ENCODE measurements around the gene CARNS1. TPM values are rescaled to one million over a fixed set of nuclear protein-coding genes. Genes with fewer than 3 reads are reported as not detected.

The CARNS1 gene
- total and polyA plus RNA-seq, 8 donors: 0.39 to 2.2 (median 0.90) TPM

DNA sequence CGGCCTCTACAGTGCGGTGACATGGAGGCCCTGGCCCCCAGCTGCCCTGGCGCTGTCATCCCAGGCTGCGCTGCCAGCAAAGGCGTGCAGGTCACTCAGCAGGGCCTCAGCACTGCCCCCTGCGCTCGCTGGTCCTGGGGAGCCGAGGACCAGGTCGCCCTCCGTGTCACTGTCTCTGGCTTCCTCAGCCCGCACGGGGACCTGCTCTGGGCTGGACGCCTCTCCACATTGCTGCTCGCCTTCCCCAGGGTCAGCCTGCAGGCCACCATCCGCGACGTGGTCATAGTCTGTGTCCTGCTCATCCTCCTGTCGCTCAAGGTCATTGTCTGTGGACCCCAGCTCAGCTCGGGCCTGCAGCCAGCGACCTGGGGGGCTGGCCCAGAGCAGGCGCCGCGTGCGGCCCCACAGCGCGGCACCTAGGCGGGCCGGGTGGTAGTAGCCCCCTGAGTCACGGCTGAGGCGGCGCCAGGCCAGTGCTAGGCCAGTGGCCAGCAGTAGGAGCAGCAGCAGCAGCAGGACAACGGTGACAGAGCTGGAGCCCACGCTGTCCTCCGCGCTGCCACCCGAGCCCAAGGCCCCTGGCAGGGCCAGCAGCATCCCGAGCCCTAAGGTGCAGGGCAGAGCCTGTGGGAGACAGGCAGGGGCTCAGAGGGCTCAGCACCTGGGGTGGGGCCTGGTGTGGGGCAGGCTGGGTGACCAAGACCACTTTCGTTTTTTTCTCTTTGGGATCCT lies 20.4 kb downstream of the CARNS1 start:
- Histone ChIP-seq H3K27me3 (no peaks in the 10 kb centered on the region), H3K9me3 (no peaks in the 10 kb centered on the region), H3K27ac (no peak overlapping the region), H3K4me1 (no peaks in the 10 kb centered on the region), H3K4me3 (no peak overlapping the region), H3K36me3 (peaks cover 0 to 16% (median 14%) of the 10 kb centered on the region in 3 donors)
- TF ChIP-seq, protein P1, sequence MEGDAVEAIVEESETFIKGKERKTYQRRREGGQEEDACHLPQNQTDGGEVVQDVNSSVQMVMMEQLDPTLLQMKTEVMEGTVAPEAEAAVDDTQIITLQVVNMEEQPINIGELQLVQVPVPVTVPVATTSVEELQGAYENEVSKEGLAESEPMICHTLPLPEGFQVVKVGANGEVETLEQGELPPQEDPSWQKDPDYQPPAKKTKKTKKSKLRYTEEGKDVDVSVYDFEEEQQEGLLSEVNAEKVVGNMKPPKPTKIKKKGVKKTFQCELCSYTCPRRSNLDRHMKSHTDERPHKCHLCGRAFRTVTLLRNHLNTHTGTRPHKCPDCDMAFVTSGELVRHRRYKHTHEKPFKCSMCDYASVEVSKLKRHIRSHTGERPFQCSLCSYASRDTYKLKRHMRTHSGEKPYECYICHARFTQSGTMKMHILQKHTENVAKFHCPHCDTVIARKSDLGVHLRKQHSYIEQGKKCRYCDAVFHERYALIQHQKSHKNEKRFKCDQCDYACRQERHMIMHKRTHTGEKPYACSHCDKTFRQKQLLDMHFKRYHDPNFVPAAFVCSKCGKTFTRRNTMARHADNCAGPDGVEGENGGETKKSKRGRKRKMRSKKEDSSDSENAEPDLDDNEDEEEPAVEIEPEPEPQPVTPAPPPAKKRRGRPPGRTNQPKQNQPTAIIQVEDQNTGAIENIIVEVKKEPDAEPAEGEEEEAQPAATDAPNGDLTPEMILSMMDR (IDR thresholded peaks at IDR 0.05): no peak
- ATAC-seq: no peak
- DNase-seq: peak in 1 of 6 donors; percentile 79
- FAIRE-seq: no peak
- WGBS, 2 donors: 91 to 92% methylated on average over 38 of the region's 38 CpGs
- intact Hi-C loops (cut with DNase I): loop anchor here in 1 of 3 donors (10.0 kb wide), 1 partner anchor 59 kb away; no protein-coding TSS in a partner anchor

DNA sequence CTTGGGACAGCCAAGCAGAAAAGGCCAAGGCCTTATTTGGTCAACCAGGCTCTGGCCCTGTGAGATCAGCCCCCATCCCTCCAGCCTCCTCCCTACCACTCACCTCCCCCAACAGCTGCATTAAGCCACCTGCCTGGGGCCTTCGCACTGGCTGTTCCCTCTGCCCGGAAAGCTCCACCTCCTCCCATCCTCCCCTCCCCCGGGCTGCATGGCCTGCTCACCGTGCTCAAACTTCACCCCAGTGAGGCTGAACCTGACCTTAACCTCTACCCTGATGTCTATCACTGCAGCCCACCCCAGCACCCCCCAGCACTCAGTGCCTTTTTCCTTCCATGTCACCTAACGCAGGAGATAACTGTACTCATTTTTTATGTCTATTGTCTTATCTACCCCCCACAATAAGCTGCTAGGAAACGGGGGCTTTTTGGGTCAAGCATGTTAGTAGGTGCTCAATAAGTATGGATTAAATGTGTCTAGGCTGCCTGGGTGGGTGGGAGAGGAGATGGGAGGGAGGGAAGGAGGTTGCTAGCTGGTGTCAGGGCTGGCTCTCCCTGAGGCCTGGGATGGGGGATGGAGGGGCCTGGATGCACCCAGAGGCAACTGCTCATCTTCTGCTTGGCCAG lies 21.1 kb downstream of the CARNS1 start:
- H3K27ac ChIP-seq: no peak overlapping the region
- H3K4me3 ChIP-seq: no peak overlapping the region
- H3K9me3 ChIP-seq: no peaks in the 10 kb centered on the region
- peak in 1 of 4 donors; percentile 23 for ATAC-seq
- DNase-seq: peak in 1 of 6 donors; percentile 48
- H3K4me1 ChIP-seq: no peaks in the 10 kb centered on the region
- peaks cover 0 to 14% (median 14%) of the 10 kb centered on the region in 3 donors for H3K36me3 ChIP-seq
- intact Hi-C loops (cut with DNase I): loop anchor here in 1 of 3 donors (10.0 kb wide), 1 partner anchor 58 kb away; no protein-coding TSS in a partner anchor
- FAIRE-seq: no peak
- TF ChIP-seq, protein P1 (IDR thresholded peaks at IDR 0.05): no peak
- H3K27me3 ChIP-seq: no peaks in the 10 kb centered on the region
- 63 to 65% methylated on average over 6 of the region's 6 CpGs for whole genome bisulfite sequencing, 2 donors

DNA sequence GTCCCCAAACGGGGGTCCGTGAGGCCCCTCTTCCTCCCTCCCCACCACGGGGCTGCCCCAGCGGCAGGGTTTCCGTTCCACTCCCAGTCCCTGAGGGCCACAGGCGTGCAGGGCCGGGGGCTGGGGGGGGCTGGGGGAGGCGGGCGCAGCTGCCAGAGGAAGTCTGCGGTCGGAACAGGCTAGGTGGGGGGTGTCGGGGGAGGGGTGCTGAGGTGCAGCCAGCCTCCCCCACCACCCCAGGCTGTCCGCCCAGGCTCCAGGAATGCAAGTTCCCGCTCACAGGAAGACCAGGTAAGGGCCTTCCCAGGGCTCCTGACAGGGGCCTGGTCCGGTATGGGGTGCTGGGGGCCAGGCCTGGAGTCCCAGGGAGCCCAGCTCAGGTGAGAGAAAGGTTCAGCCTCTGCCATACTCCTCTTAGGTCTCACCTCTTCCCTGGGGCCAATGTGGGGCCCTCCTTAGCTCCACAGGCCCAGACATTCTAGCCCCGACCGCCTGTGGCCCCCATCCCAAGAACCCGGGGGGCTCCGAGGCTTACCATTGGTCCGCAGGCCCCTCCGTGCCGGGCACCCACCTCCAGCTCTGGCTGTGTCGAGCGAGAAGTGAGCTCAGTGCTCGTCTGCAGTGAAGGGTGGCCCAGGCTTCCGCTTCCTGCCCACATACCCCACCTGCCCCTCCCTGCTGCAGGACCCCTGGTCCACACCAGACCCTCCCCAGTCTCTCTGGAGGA lies 21.8 kb downstream of the CARNS1 start, which contains the start of gene PTPRCAP:
TSS of gene PTPRCAP (minus strand) at position 601 of the 727 bp plus-strand sequence. CDS start at position 538, 63 bp downstream.
- Histone ChIP-seq H3K4me3 (peak within 1 kb of the TSS in 1 of 4 donors; percentile 12), H3K9me3 (no peaks in the 10 kb centered on the region), H3K36me3 (peaks cover 0 to 14% (median 11%) of the 10 kb centered on the region in 3 donors), H3K27ac (no peak within 1 kb of the TSS), H3K4me1 (peaks cover 0 to 3% (median 1%) of the 10 kb centered on the region in 3 donors), H3K27me3 (no peaks in the 10 kb centered on the region)
- TF ChIP-seq, protein P1 (IDR thresholded peaks at IDR 0.05): no peak
- peak in 2 of 4 donors; percentile 10 to 12 for ATAC-seq
- intact Hi-C loops (cut with DNase I): loop anchor here in 1 of 3 donors (10.0 kb wide), 1 partner anchor 58 kb away; no protein-coding TSS in a partner anchor
- WGBS, 2 donors: 85 to 87% methylated on average over 21 to 26 of the region's 26 CpGs
- no peak for FAIRE-seq
- DNase-seq: peak in 3 of 6 donors; percentile 40 to 74 (median 55)

DNA sequence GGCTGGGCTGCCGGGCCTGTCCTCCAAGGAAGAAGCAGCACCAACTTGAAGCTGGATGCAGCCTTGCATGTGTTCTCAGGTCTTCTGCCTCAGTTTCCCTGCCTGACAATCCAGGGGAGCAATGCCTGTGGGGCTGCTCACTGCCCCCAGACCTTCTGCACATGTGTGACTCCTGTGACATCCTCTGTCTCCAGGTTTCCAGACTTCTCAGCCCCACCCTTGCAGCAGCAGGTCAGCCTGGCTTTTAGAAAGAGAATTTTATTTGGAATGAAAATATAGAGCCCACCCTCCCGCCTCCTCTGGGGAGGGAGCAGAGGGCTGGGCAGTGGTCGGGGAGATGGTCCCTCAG lies 22.3 kb downstream of the CARNS1 start:
- WGBS, 2 donors: 79 to 81% methylated on average over 3 of the region's 3 CpGs
- H3K27ac ChIP-seq: no peak overlapping the region
- ATAC-seq: no peak
- H3K36me3 ChIP-seq: peaks cover 0 to 13% (median 10%) of the 10 kb centered on the region in 3 donors
- no peak for FAIRE-seq
- intact Hi-C loops (cut with DNase I): loop anchor here in 1 of 3 donors (10.0 kb wide), 1 partner anchor 57 kb away; no protein-coding TSS in a partner anchor
- H3K27me3 ChIP-seq: no peaks in the 10 kb centered on the region
- TF ChIP-seq, protein P1 (IDR thresholded peaks at IDR 0.05): no peak
- H3K9me3 ChIP-seq: no peaks in the 10 kb centered on the region
- no peak for DNase-seq
- H3K4me3 ChIP-seq: peak overlapping the region in 1 of 4 donors; percentile 12
- peaks cover 0 to 7% (median 5%) of the 10 kb centered on the region in 3 donors for H3K4me1 ChIP-seq

All from pancreas (tissue), 10 donors.